ENCODE data around the gene WIPF3.

Gene WIPF3

GRCh38 chr7:29809533-29810155 is 3.3 kb downstream of the WIPF3 start:
- no peak for DNase-seq (ENCODE audit: low read depth)

GRCh38 chr7:29810297-29810696 is 4.0 kb downstream of the WIPF3 start:
- no peak for DNase-seq (ENCODE audit: low read depth)

GRCh38 chr7:29810813-29811482 is 4.6 kb downstream of the WIPF3 start:
- DNase-seq (ENCODE audit: low read depth) = no peak

- DNase-seq (ENCODE audit: low read depth) = no peak
Observed at GRCh38 chr7:29811586-29811985, 5.3 kb downstream of the WIPF3 start.

GRCh38 chr7:29812185-29812876 is 6.0 kb downstream of the WIPF3 start:
- no peak for DNase-seq (ENCODE audit: low read depth)

- DNase-seq (ENCODE audit: low read depth) = no peak
Observed at GRCh38 chr7:29815181-29816105, 9.1 kb downstream of the WIPF3 start.

GRCh38 chr7:29818308-29818707 is 12.0 kb downstream of the WIPF3 start:
- no peak for DNase-seq (ENCODE audit: low read depth)

- no peak for DNase-seq (ENCODE audit: low read depth)
Observed at GRCh38 chr7:29825775-29826529, 19.6 kb downstream of the WIPF3 start.

- no peak for DNase-seq (ENCODE audit: low read depth)
Observed at GRCh38 chr7:29826530-29826822, 20.2 kb downstream of the WIPF3 start.

GRCh38 chr7:29826904-29827303 is 20.6 kb downstream of the WIPF3 start:
- no peak for DNase-seq (ENCODE audit: low read depth)

GRCh38 chr7:29831705-29832104 is 25.4 kb downstream of the WIPF3 start:
- DNase-seq (ENCODE audit: low read depth) = no peak

- DNase-seq (ENCODE audit: low read depth) = no peak
Observed at GRCh38 chr7:29833929-29834328, 27.6 kb downstream of the WIPF3 start.

- no peak for DNase-seq (ENCODE audit: low read depth)
Observed at GRCh38 chr7:29835718-29836117, 29.4 kb downstream of the WIPF3 start.

GRCh38 chr7:29839302-29839701 is 33.0 kb downstream of the WIPF3 start:
- peak; percentile 64 for DNase-seq (ENCODE audit: low read depth)

GRCh38 chr7:29839921-29840320 is 33.6 kb downstream of the WIPF3 start:
- no peak for DNase-seq (ENCODE audit: low read depth)

- DNase-seq (ENCODE audit: low read depth) = no peak
Observed at GRCh38 chr7:29840701-29841100, 34.4 kb downstream of the WIPF3 start.

- DNase-seq (ENCODE audit: low read depth) = no peak
Observed at GRCh38 chr7:29841926-29842701, 35.8 kb downstream of the WIPF3 start.

- DNase-seq (ENCODE audit: low read depth) = no peak
Observed at GRCh38 chr7:29843093-29843492, 36.8 kb downstream of the WIPF3 start.

- no peak for DNase-seq (ENCODE audit: low read depth)
Observed at GRCh38 chr7:29843726-29844125, 37.4 kb downstream of the WIPF3 start.

- no peak for DNase-seq (ENCODE audit: low read depth)
Observed at GRCh38 chr7:29844559-29844958, 38.3 kb downstream of the WIPF3 start.

GRCh38 chr7:29847496-29847895 is 41.2 kb downstream of the WIPF3 start:
- no peak for DNase-seq (ENCODE audit: low read depth)

Data from EH (cell line).